Activated CD4-positive, alpha-beta T cell treated with anti-CD3 and anti-CD28 coated beads for 1 hour (primary cell): ENCODE results near the gene VDAC1.
"Not testable (repeated sequence)": the region's sequence is repeated elsewhere in the genome, so short reads cannot be mapped to it uniquely, and the experiment has no call there.

Experiments
- DNase-seq: peaks from one replicate; pipeline ENCODE4 v3.0.0-alpha.2; 2020

Gene VDAC1

GRCh38 chr5:134004626-134005416 lies at the start of gene VDAC1:
Gene VDAC1, minus strand, starts transcription at chr5:134004975. Its CDS starts 11,963 bp downstream, at chr5:133993012.
- peak; percentile 74 for DNase-seq

- DNase-seq, result no peak
These were observed 49.1 kb upstream of the VDAC1 start for GRCh38 chr5:134053840-134054338.

- no peak for DNase-seq
These were observed 48.6 kb upstream of the VDAC1 start for GRCh38 chr5:134053314-134053839.

- no peak for DNase-seq
These were observed 46.5 kb upstream of the VDAC1 start for GRCh38 chr5:134051305-134051704.

GRCh38 chr5:134048864-134049263 lies 44.1 kb upstream of the VDAC1 start:
- DNase-seq, result no peak

GRCh38 chr5:134047687-134048056 lies 42.9 kb upstream of the VDAC1 start:
- DNase-seq, result no peak

GRCh38 chr5:134046801-134047686 lies 42.3 kb upstream of the VDAC1 start:
- no peak for DNase-seq

GRCh38 chr5:134046330-134046729 lies 41.6 kb upstream of the VDAC1 start:
- DNase-seq, result no peak

- no peak for DNase-seq
These were observed 39.3 kb upstream of the VDAC1 start for GRCh38 chr5:134043793-134044792.

GRCh38 chr5:134041570-134042411 lies 37.0 kb upstream of the VDAC1 start:
- DNase-seq, result no peak

- DNase-seq, result no peak
These were observed 33.4 kb upstream of the VDAC1 start for GRCh38 chr5:134038138-134038537.

- DNase-seq, result no peak
These were observed 32.4 kb upstream of the VDAC1 start for GRCh38 chr5:134037160-134037559.

- no peak for DNase-seq
These were observed 29.6 kb upstream of the VDAC1 start for GRCh38 chr5:134034326-134034725.

- DNase-seq, result not testable (repeated sequence)
These were observed 25.7 kb upstream of the VDAC1 start for GRCh38 chr5:134030303-134030964.

- no peak for DNase-seq
These were observed 24.4 kb upstream of the VDAC1 start for GRCh38 chr5:134029156-134029555.

GRCh38 chr5:134028496-134028895 lies 23.7 kb upstream of the VDAC1 start:
- no peak for DNase-seq

GRCh38 chr5:134027288-134027615 lies 22.5 kb upstream of the VDAC1 start:
- no peak for DNase-seq

GRCh38 chr5:134026521-134027287 lies 21.9 kb upstream of the VDAC1 start:
- DNase-seq, result peak; percentile 38

GRCh38 chr5:134025786-134026185 lies 21.0 kb upstream of the VDAC1 start:
- DNase-seq, result no peak

- DNase-seq, result no peak
These were observed 20.0 kb upstream of the VDAC1 start for GRCh38 chr5:134024811-134025210.
